Measurements from ENCODE around the gene KCNJ11.

The KCNJ11 gene

DNA sequence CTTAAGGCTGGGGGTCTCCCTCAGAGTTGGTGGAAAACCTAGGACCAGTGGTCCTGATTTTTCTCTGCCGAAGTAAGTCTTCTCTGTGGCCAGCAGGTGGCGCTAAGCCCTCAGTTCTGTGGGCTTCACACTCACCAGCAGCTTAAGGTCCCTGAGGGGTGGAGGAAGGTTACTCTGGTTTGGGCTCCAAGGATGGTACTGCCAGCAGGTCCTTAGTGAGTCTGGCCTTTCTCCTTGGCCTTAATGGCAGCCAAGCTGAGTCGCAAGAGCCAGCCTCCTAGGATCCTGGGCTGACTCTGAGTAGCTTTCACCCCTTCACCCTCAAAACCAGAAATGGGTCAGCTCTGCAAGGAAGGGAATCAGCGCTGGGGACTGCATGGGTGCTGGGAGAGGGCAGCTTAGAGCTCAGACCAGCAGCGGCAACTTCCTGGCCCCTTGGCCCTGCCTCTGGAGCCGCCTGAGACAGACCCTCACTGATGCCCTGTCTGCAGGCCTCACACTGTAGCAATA lies 4.4 kb downstream of the KCNJ11 start:
- Histone ChIP-seq H3K27me3 (ENCODE audit: control insufficient read depth, insufficient read depth, low read length, poor library complexity, severe bottlenecking) (peaks cover 9% of the 10 kb centered on the region), H3K9me3 (ENCODE audit: control insufficient read depth, low read length) (no peaks in the 10 kb centered on the region), H3K36me3 (ENCODE audit: control insufficient read depth, insufficient read depth, low read length) (no peaks in the 10 kb centered on the region), H3K4me3 (ENCODE audit: insufficient read depth, low read depth, low read length) (no peak overlapping the region), H3K4me1 (ENCODE audit: control insufficient read depth, insufficient read depth, low read length) (no peaks in the 10 kb centered on the region), H3K27ac (ENCODE audit: insufficient read depth, low read depth, low read length, poor library complexity, severe bottlenecking) (no peak overlapping the region)
- WGBS, 2 experiments = 43 to 44% methylated on average over 6 of the region's 6 CpGs

DNA sequence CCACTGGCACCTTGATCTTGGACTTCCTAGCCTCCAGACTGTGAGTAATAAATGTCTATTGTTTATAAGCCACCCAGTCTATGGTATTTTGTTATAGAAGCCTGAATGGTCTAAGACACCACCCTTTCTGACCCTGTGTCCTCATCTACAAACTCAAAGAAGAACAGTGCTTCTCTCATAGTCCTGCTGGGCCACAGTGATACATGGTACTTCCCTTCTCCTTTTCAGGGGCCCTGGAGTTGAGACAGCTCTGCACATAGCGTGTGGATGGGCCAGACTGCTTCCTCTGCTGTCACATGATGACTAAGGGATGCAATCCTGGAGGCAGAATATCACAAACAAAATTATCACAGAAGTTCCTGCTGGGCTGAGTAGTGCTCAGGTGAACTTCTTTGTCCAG lies 5.0 kb downstream of the KCNJ11 start:
- Histone ChIP-seq H3K9me3 (ENCODE audit: control insufficient read depth, low read length) (no peaks in the 10 kb centered on the region), H3K4me1 (ENCODE audit: control insufficient read depth, insufficient read depth, low read length) (no peaks in the 10 kb centered on the region), H3K4me3 (ENCODE audit: insufficient read depth, low read depth, low read length) (no peak overlapping the region), H3K27me3 (ENCODE audit: control insufficient read depth, insufficient read depth, low read length, poor library complexity, severe bottlenecking) (peaks cover 5% of the 10 kb centered on the region), H3K36me3 (ENCODE audit: control insufficient read depth, insufficient read depth, low read length) (no peaks in the 10 kb centered on the region), H3K27ac (ENCODE audit: insufficient read depth, low read depth, low read length, poor library complexity, severe bottlenecking) (no peak overlapping the region)
- 89 to 100% methylated on average over 1 of the region's 1 CpG for WGBS, 2 experiments

DNA sequence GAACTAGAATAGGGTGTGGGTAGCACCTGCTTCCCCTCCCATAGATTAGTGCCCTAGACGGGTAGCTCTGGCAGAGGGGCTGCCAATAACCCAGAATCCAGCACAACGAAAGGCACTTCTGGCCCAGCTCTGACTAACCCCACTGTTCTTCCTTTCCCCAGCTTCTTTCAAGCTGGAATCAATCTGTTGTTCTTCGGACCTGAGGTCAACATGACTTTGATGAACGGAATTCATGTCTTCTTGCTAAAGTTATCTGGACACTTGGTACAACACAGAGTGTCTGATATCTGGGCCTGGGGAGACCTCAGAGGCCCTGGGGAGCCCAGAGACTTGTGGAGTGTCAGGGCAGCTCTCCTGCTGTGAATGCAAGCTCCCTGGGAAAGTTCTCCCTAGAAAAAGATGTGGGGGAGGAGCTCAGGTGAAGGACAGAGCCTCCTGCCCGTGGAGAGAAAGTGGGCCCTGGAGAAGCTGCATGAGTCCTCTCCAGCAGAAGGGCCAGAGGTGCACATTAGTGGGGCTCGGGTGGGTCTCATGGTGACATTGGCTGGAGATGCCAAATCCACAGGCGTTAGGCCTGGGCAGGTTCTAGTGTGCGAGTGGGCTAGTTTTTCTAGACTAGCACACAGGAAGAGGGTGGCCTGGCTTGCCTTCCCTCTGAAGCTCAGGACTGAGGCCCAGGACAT lies 6.3 kb downstream of the KCNJ11 start:
- Histone ChIP-seq H3K27ac (ENCODE audit: insufficient read depth, low read depth, low read length, poor library complexity, severe bottlenecking) (no peak overlapping the region), H3K4me3 (ENCODE audit: insufficient read depth, low read depth, low read length) (no peak overlapping the region), H3K36me3 (ENCODE audit: control insufficient read depth, insufficient read depth, low read length) (no peaks in the 10 kb centered on the region), H3K4me1 (ENCODE audit: control insufficient read depth, insufficient read depth, low read length) (no peaks in the 10 kb centered on the region), H3K9me3 (ENCODE audit: control insufficient read depth, low read length) (no peaks in the 10 kb centered on the region), H3K27me3 (ENCODE audit: control insufficient read depth, insufficient read depth, low read length, poor library complexity, severe bottlenecking) (no peaks in the 10 kb centered on the region)
- WGBS, 2 experiments = 80 to 84% methylated on average over 8 of the region's 8 CpGs

GRCh38 chr11:17381156-17381555 lies 7.3 kb downstream of the KCNJ11 start:
- H3K27me3 ChIP-seq (ENCODE audit: control insufficient read depth, insufficient read depth, low read length, poor library complexity, severe bottlenecking) = no peaks in the 10 kb centered on the region
- H3K9me3 ChIP-seq (ENCODE audit: control insufficient read depth, low read length) = no peaks in the 10 kb centered on the region
- WGBS, 2 experiments = 76 to 80% methylated on average over 4 of the region's 4 CpGs
- no peaks in the 10 kb centered on the region for H3K36me3 ChIP-seq (ENCODE audit: control insufficient read depth, insufficient read depth, low read length)
- H3K4me1 ChIP-seq (ENCODE audit: control insufficient read depth, insufficient read depth, low read length) = no peaks in the 10 kb centered on the region
- H3K27ac ChIP-seq (ENCODE audit: insufficient read depth, low read depth, low read length, poor library complexity, severe bottlenecking) = no peak overlapping the region
- H3K4me3 ChIP-seq (ENCODE audit: insufficient read depth, low read depth, low read length) = no peak overlapping the region

DNA sequence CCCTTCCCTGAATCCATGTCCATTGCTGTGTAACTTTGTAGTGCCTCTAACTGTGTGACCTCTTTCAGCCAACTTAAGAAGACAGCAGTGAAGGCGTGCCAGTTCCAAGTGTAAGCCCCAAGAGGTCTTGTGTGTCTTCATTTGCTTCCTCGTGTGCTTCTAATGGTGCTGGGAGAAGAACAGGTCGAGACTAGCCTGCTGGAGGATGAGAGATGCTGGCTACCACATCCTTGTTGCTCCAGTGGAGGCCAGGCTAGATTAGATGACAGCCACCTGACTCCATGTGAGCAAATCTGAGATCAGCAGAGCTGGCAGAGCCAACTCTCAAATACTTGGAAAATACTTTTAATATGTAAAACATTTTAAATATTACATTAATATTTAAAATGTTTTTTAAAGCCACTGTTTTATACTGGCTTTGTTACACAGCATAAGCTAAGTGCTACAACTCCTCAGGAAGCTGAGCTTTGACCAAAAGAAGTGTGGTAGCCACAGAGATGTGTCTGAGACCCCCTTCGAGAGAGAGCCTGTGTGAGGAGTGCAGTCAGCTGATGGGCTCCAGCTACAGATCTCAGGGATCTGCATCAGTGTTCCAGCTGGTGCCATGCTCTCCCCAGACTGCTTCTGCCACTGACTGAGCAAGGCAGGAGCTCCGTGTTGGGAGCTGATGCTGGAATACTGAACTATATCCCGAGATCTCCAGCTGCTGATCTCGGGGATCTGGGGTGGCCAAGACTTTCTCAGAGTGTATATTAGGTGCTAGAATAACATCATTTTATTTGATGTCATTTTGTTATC lies 8.9 kb downstream of the KCNJ11 start:
- Histone ChIP-seq H3K27ac (ENCODE audit: insufficient read depth, low read depth, low read length, poor library complexity, severe bottlenecking) (no peak overlapping the region), H3K27me3 (ENCODE audit: control insufficient read depth, insufficient read depth, low read length, poor library complexity, severe bottlenecking) (no peaks in the 10 kb centered on the region), H3K4me1 (ENCODE audit: control insufficient read depth, insufficient read depth, low read length) (no peaks in the 10 kb centered on the region), H3K36me3 (ENCODE audit: control insufficient read depth, insufficient read depth, low read length) (no peaks in the 10 kb centered on the region), H3K9me3 (ENCODE audit: control insufficient read depth, low read length) (no peaks in the 10 kb centered on the region), H3K4me3 (ENCODE audit: insufficient read depth, low read depth, low read length) (no peak overlapping the region)
- 92% methylated on average over 6 to 7 of the region's 7 CpGs for WGBS, 2 experiments

DNA sequence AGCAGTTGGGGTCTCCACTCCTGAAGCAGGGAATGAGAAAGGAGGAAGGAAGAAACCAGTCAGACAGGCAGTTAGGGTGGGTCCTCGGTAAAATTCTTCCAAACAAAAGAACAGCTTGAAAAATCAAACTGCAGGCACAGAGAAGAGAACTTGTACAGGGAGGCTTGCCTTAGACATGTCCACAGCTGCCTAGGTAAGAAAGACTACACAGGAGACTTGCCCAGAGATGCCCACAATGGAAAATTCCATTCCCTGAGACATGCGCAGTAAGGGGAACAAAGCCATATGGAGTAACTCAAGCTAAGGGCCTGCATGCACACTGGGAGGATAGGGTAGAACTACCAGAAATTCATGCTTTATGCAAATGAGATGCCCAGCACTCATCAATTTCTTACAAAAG lies 9.8 kb downstream of the KCNJ11 start:
- WGBS, 2 experiments = 91 to 92% methylated on average over 2 of the region's 2 CpGs
- H3K4me3 ChIP-seq (ENCODE audit: insufficient read depth, low read depth, low read length) = no peak overlapping the region
- H3K9me3 ChIP-seq (ENCODE audit: control insufficient read depth, low read length) = no peaks in the 10 kb centered on the region
- no peaks in the 10 kb centered on the region for H3K4me1 ChIP-seq (ENCODE audit: control insufficient read depth, insufficient read depth, low read length)
- H3K27me3 ChIP-seq (ENCODE audit: control insufficient read depth, insufficient read depth, low read length, poor library complexity, severe bottlenecking) = no peaks in the 10 kb centered on the region
- no peak overlapping the region for H3K27ac ChIP-seq (ENCODE audit: insufficient read depth, low read depth, low read length, poor library complexity, severe bottlenecking)
- no peaks in the 10 kb centered on the region for H3K36me3 ChIP-seq (ENCODE audit: control insufficient read depth, insufficient read depth, low read length)

DNA sequence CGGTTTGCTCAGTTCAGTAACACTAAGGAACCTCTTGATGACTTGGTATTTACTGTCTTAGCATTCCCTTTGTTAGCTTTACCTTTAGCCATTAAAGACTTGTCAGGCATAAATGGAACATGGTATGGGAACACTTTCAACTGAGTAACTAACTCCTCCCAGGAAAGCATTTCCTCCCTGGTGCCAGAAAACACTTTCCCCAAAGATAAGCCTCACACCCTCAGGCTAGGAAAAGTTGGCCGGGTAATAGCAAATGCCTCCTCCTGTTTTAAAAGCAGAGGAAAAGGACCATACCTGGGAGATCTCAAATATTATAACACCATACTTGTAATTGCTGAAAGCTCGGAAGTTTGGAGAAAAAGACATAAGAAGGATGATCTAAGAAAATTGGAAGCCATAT lies 12.0 kb downstream of the KCNJ11 start:
- Histone ChIP-seq H3K4me1 (ENCODE audit: control insufficient read depth, insufficient read depth, low read length) (no peaks in the 10 kb centered on the region), H3K27ac (ENCODE audit: insufficient read depth, low read depth, low read length, poor library complexity, severe bottlenecking) (no peak overlapping the region), H3K36me3 (ENCODE audit: control insufficient read depth, insufficient read depth, low read length) (no peaks in the 10 kb centered on the region), H3K4me3 (ENCODE audit: insufficient read depth, low read depth, low read length) (no peak overlapping the region), H3K27me3 (ENCODE audit: control insufficient read depth, insufficient read depth, low read length, poor library complexity, severe bottlenecking) (no peaks in the 10 kb centered on the region), H3K9me3 (ENCODE audit: control insufficient read depth, low read length) (peaks cover 5% of the 10 kb centered on the region)
- 88 to 92% methylated on average over 3 of the region's 3 CpGs for WGBS, 2 experiments

DNA sequence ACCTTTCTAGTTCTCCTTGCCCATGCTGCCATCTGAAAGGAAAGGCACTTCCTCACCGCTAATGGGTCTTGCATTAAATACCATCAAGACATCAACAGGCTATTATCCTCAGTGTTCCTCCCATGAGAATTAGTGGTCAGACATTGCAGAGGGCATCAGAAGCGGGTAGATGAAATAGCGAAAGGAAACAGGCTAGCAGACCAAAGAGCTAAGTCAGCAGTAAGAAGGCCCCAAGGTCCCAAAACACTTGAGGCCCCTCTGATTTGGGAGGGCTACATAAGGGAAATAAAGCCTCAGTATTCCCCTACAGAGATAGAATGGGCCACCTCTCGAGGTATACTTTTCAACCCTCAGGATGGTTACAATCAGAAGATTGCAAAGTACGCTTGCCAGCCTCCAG lies 12.9 kb downstream of the KCNJ11 start:
- Histone ChIP-seq H3K27ac (ENCODE audit: insufficient read depth, low read depth, low read length, poor library complexity, severe bottlenecking) (no peak overlapping the region), H3K9me3 (ENCODE audit: control insufficient read depth, low read length) (peaks cover 9% of the 10 kb centered on the region)
- 95 to 96% methylated on average over 5 of the region's 5 CpGs for WGBS, 2 experiments

GRCh38 chr11:17371614-17372013 lies 16.8 kb downstream of the KCNJ11 start:
- 59 to 69% methylated on average over 3 of the region's 3 CpGs for WGBS, 2 experiments
- H3K4me3 ChIP-seq (ENCODE audit: insufficient read depth, low read depth, low read length) = no peak overlapping the region
- H3K27ac ChIP-seq (ENCODE audit: insufficient read depth, low read depth, low read length, poor library complexity, severe bottlenecking) = no peak overlapping the region
- H3K9me3 ChIP-seq (ENCODE audit: control insufficient read depth, low read length) = peaks cover 11% of the 10 kb centered on the region
- H3K4me1 ChIP-seq (ENCODE audit: control insufficient read depth, insufficient read depth, low read length) = no peaks in the 10 kb centered on the region
- H3K27me3 ChIP-seq (ENCODE audit: control insufficient read depth, insufficient read depth, low read length, poor library complexity, severe bottlenecking) = no peaks in the 10 kb centered on the region
- no peaks in the 10 kb centered on the region for H3K36me3 ChIP-seq (ENCODE audit: control insufficient read depth, insufficient read depth, low read length)

More for the DNA sequence above, 12.9 kb downstream of the KCNJ11 start:
- H3K4me3 ChIP-seq (ENCODE audit: insufficient read depth, low read depth, low read length) = no peak overlapping the region
- H3K36me3 ChIP-seq (ENCODE audit: control insufficient read depth, insufficient read depth, low read length) = no peaks in the 10 kb centered on the region
- H3K4me1 ChIP-seq (ENCODE audit: control insufficient read depth, insufficient read depth, low read length) = no peaks in the 10 kb centered on the region
- no peaks in the 10 kb centered on the region for H3K27me3 ChIP-seq (ENCODE audit: control insufficient read depth, insufficient read depth, low read length, poor library complexity, severe bottlenecking)

GRCh38 chr11:17369684-17370243 lies 18.7 kb downstream of the KCNJ11 start:
- Histone ChIP-seq H3K4me1 (ENCODE audit: control insufficient read depth, insufficient read depth, low read length) (no peaks in the 10 kb centered on the region), H3K4me3 (ENCODE audit: insufficient read depth, low read depth, low read length) (no peak overlapping the region), H3K36me3 (ENCODE audit: control insufficient read depth, insufficient read depth, low read length) (no peaks in the 10 kb centered on the region), H3K27ac (ENCODE audit: insufficient read depth, low read depth, low read length, poor library complexity, severe bottlenecking) (no peak overlapping the region), H3K9me3 (ENCODE audit: control insufficient read depth, low read length) (peaks cover 11% of the 10 kb centered on the region), H3K27me3 (ENCODE audit: control insufficient read depth, insufficient read depth, low read length, poor library complexity, severe bottlenecking) (no peaks in the 10 kb centered on the region)
- WGBS, 2 experiments = 85 to 92% methylated on average over 2 of the region's 2 CpGs
